ENCODE results near the gene ST8SIA6.
A peak's percentile ranks its signal among the peaks of the same experiment; 100 is the strongest.

Gene ST8SIA6

GRCh38 chr10:17354781-17355180 is 99.6 kb downstream of the ST8SIA6 start:
- TF ChIP-seq, protein P1, sequence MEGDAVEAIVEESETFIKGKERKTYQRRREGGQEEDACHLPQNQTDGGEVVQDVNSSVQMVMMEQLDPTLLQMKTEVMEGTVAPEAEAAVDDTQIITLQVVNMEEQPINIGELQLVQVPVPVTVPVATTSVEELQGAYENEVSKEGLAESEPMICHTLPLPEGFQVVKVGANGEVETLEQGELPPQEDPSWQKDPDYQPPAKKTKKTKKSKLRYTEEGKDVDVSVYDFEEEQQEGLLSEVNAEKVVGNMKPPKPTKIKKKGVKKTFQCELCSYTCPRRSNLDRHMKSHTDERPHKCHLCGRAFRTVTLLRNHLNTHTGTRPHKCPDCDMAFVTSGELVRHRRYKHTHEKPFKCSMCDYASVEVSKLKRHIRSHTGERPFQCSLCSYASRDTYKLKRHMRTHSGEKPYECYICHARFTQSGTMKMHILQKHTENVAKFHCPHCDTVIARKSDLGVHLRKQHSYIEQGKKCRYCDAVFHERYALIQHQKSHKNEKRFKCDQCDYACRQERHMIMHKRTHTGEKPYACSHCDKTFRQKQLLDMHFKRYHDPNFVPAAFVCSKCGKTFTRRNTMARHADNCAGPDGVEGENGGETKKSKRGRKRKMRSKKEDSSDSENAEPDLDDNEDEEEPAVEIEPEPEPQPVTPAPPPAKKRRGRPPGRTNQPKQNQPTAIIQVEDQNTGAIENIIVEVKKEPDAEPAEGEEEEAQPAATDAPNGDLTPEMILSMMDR (IDR thresholded peaks at IDR 0.05; ENCODE audit: low read depth, low read length) = no peak
- DNase-seq (ENCODE audit: low read depth, low spot score) = peak; percentile 42
- in situ Hi-C loops (cut with HindIII; ENCODE audit: low sequenced_read_pairs) = no loop called here
- no peak overlapping the region for H3K4me3 ChIP-seq (ENCODE audit: low read depth, low read length)

- TF ChIP-seq, protein P1 (IDR thresholded peaks at IDR 0.05; ENCODE audit: low read depth, low read length) = no peak
- no peak overlapping the region for H3K4me3 ChIP-seq (ENCODE audit: low read depth, low read length)
- in situ Hi-C loops (cut with HindIII; ENCODE audit: low sequenced_read_pairs) = no loop called here
- peak; percentile 6 for DNase-seq (ENCODE audit: low read depth, low spot score)
Observed at GRCh38 chr10:17353568-17354300, 100.7 kb downstream of the ST8SIA6 start.

- in situ Hi-C loops (cut with HindIII; ENCODE audit: low sequenced_read_pairs) = no loop called here
- DNase-seq (ENCODE audit: low read depth, low spot score) = no peak
- no peak overlapping the region for H3K4me3 ChIP-seq (ENCODE audit: low read depth, low read length)
- TF ChIP-seq, protein P1 (IDR thresholded peaks at IDR 0.05; ENCODE audit: low read depth, low read length) = no peak
Observed at GRCh38 chr10:17352583-17352982, 101.8 kb downstream of the ST8SIA6 start.

DNA sequence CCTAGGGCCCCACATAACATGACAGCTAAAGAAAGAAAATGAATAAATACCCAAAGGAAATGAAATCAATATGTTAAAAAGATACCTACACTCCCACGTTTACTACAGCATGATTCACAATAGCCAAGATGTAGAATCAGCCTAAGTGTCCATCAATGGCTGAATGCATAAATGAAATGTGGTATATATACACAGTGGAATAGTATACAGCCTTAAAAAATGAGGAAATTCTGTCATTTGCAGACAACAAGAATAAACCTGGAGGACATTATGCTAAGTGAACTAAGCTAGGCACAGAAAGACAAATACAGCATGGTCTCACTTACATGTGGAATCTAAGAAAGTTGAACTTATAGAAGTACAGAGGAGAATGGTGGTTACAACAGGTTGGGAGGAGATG is 102.9 kb downstream of the ST8SIA6 start:
- in situ Hi-C loops (cut with HindIII; ENCODE audit: low sequenced_read_pairs) = no loop called here
- no peak overlapping the region for H3K4me3 ChIP-seq (ENCODE audit: low read depth, low read length)
- DNase-seq (ENCODE audit: low read depth, low spot score) = no peak
- TF ChIP-seq, protein P1 (IDR thresholded peaks at IDR 0.05; ENCODE audit: low read depth, low read length) = no peak

- no peak overlapping the region for H3K4me3 ChIP-seq (ENCODE audit: low read depth, low read length)
- in situ Hi-C loops (cut with HindIII; ENCODE audit: low sequenced_read_pairs) = no loop called here
- TF ChIP-seq, protein P1 (IDR thresholded peaks at IDR 0.05; ENCODE audit: low read depth, low read length) = no peak
- peak; percentile 18 for DNase-seq (ENCODE audit: low read depth, low spot score)
Observed at GRCh38 chr10:17349717-17350116, 104.7 kb downstream of the ST8SIA6 start.

DNA sequence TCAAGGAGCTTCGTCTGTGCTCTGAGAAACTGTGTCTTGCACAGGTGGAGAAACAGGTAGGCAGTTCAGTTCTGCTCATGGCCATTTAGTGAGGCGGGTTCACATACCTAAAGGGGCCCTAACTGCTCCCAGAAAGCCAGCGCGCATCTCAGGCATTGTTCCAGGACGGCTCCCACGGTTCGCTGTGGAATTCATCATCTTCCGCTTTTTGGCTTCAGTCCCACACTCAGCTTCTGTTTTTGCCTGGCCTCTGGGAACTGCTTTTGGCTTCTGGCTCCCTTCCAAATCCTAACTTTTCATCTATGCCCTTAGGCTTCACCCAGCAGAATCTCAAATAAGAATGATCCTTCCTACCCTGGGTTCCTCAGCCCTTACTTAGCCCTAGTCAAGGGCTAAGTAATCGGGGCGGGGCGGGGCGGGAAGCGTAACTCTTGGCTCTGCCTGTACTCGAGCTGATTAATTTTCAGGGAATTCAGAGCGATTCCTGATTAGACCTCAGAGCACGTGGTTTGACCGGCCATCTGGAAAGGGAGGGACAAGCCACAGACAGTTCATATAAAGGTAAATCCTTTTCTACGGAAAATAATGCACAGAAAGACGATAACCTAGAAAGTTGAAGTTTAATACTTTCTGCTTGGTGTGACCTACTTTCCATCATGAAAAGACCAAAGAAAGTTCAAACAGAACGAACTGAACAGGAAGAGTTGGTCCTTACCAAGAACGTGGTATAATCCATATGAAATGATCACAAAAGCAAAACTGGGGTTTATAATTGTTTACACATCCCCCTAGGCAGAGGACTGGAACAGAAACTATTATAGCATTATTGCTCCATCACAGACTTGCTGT is 105.7 kb downstream of the ST8SIA6 start:
- TF ChIP-seq, protein P1 (IDR thresholded peaks at IDR 0.05; ENCODE audit: low read depth, low read length) = no peak
- peak overlapping the region; percentile 14 for H3K4me3 ChIP-seq (ENCODE audit: low read depth, low read length)
- in situ Hi-C loops (cut with HindIII; ENCODE audit: low sequenced_read_pairs) = no loop called here
- peak; percentile 88 for DNase-seq (ENCODE audit: low read depth, low spot score)
